Fibroblast of skin of left biceps (primary cell): Measurements from ENCODE around the gene LAMB3.

Experiments used
- DNase-seq, 2 experiments: peaks; one replicate each; pipeline ENCODE4 v3.0.0-alpha.2; 2013; ENCODE audit warnings: low read depth in 2 of 2

LAMB3 gene

GRCh38 chr1:209662879-209663327, 10.7 kb upstream of the LAMB3 start:
- DNase-seq, result no peak

- DNase-seq, result no peak
Measured at GRCh38 chr1:209661071-209661470, 8.8 kb upstream of the LAMB3 start.

- DNase-seq, result no peak
Measured at GRCh38 chr1:209659909-209660308, 7.7 kb upstream of the LAMB3 start.

GRCh38 chr1:209657918-209658317, 5.7 kb upstream of the LAMB3 start:
- no peak for DNase-seq

- no peak for DNase-seq
Measured at GRCh38 chr1:209657140-209657879, 5.1 kb upstream of the LAMB3 start.

GRCh38 chr1:209655411-209656231, 3.4 kb upstream of the LAMB3 start:
- no peak for DNase-seq

- no peak for DNase-seq
Measured at GRCh38 chr1:209653915-209654351, 1.7 kb upstream of the LAMB3 start.

GRCh38 chr1:209652873-209653401, 712 bp upstream of the LAMB3 start:
- DNase-seq, result no peak

GRCh38 chr1:209651138-209651587, 1.1 kb downstream of the LAMB3 start:
- DNase-seq, result no peak

GRCh38 chr1:209650454-209650853, 1.8 kb downstream of the LAMB3 start:
- no peak for DNase-seq

- DNase-seq, result peak; percentile 42 to 47
Measured at GRCh38 chr1:209648931-209649776, 3.1 kb downstream of the LAMB3 start.

GRCh38 chr1:209648346-209648745, 3.9 kb downstream of the LAMB3 start:
- DNase-seq, result no peak

- no peak for DNase-seq
Measured at GRCh38 chr1:209647156-209647555, 5.1 kb downstream of the LAMB3 start.

- no peak for DNase-seq
Measured at GRCh38 chr1:209646558-209646957, 5.7 kb downstream of the LAMB3 start.

- no peak for DNase-seq
Measured at GRCh38 chr1:209645574-209646452, 6.4 kb downstream of the LAMB3 start.

GRCh38 chr1:209643285-209644020, 8.8 kb downstream of the LAMB3 start:
- no peak for DNase-seq

- DNase-seq, result no peak
Measured at GRCh38 chr1:209642816-209643215, 9.4 kb downstream of the LAMB3 start.

GRCh38 chr1:209641832-209642172, 10.4 kb downstream of the LAMB3 start:
- no peak for DNase-seq

- DNase-seq, result no peak
Measured at GRCh38 chr1:209635850-209636249, 16.4 kb downstream of the LAMB3 start.
